ENCODE measurements around the gene PCDH1.
A peak's percentile ranks its signal among the peaks of the same experiment; 100 is the strongest.

The PCDH1 gene

DNA sequence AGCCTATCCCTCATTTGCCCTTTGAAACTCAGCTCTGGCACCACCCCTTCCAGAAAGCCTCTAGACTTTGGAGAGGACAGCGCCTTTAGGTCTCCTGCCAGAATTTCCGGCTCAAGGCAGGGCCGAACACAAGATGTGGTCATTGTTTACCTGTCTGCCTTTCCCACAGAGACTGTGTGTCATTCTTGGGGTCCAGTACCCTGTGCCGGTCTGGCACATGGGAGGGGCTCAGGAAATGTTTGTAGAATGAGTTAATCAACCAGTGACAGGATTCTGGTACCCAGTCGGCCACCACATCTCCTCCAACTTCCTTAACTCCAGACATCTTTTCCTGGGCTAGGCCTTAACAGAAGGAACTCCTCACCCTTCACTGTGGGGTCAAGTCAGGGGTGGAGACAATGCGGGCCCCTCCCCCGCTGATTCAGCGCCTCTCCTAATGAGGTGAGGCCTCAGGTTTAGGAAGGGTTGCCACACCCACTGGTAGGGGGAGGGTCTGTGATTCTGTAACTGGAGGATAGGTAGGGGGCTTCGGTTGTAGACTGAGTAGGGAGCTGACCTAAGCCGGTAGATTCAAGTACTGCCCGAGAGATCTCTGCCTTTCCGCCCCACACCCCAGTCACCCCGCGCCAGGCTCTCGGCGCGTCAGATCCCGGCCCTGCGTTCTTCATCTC is 29.3 kb downstream of the PCDH1 start:
- no peaks in the 10 kb centered on the region for H3K9me2 ChIP-seq (replicated peaks; ENCODE audit: low read depth, low read length)
- H3K79me2 ChIP-seq (ENCODE audit: insufficient read depth, low read length): no peaks in the 10 kb centered on the region
- H3K27me3 ChIP-seq (ENCODE audit: insufficient read depth, low read length, poor library complexity, severe bottlenecking): no peaks in the 10 kb centered on the region
- peak overlapping the region; percentile 89 for H3K4me3 ChIP-seq (ENCODE audit: low read length, poor library complexity, severe bottlenecking)
- TF ChIP-seq, protein P1, sequence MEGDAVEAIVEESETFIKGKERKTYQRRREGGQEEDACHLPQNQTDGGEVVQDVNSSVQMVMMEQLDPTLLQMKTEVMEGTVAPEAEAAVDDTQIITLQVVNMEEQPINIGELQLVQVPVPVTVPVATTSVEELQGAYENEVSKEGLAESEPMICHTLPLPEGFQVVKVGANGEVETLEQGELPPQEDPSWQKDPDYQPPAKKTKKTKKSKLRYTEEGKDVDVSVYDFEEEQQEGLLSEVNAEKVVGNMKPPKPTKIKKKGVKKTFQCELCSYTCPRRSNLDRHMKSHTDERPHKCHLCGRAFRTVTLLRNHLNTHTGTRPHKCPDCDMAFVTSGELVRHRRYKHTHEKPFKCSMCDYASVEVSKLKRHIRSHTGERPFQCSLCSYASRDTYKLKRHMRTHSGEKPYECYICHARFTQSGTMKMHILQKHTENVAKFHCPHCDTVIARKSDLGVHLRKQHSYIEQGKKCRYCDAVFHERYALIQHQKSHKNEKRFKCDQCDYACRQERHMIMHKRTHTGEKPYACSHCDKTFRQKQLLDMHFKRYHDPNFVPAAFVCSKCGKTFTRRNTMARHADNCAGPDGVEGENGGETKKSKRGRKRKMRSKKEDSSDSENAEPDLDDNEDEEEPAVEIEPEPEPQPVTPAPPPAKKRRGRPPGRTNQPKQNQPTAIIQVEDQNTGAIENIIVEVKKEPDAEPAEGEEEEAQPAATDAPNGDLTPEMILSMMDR (conservative IDR thresholded peaks at IDR 0.05; ENCODE audit: low read length): no peak
- no peak for TF ChIP-seq EZH2phosphoT487 (IDR thresholded peaks at IDR 0.05; ENCODE audit: borderline replicate concordance)
- H3K4me2 ChIP-seq (ENCODE audit: low read depth, low read length, poor library complexity, severe bottlenecking): peak overlapping the region; percentile 80
- H4K20me1 ChIP-seq (ENCODE audit: insufficient read depth, low read length, poor library complexity, severe bottlenecking): no peaks in the 10 kb centered on the region
- H2AFZ ChIP-seq (ENCODE audit: low read length): peak overlapping the region; percentile 97
- H3K36me3 ChIP-seq (ENCODE audit: insufficient read depth, low read length): no peaks in the 10 kb centered on the region
- H3K4me1 ChIP-seq (ENCODE audit: insufficient read depth, low read length, poor library complexity, severe bottlenecking): peaks cover 12% of the 10 kb centered on the region
- no peaks in the 10 kb centered on the region for H3K9me3 ChIP-seq (ENCODE audit: insufficient read depth, low read depth, low read length)
- H3F3A ChIP-seq (ENCODE audit: low read depth): no peaks in the 10 kb centered on the region
- H3K9ac ChIP-seq (ENCODE audit: low read depth, low read length, poor library complexity, severe bottlenecking): peak overlapping the region; percentile 89

DNA sequence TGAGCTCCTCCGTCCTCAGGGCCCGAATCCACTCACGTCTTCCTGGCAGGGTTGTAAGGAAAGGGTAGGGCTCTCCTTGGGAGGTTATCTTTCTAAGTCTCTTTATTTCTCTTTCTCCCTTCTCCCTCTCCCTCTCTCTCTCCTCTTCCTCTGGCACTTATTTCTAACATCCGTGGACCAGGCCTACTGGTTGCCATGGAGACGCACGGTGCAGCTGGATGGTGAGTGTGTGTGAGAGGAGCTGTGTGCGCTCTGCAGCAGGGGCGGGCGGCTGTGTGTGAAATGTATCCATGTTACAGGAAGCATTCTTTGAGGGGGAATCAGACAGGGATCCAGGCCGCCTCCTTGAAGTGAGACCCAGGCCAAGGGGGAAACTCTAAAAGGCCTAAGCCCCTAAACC is 32.2 kb downstream of the PCDH1 start:
- Histone ChIP-seq H4K20me1 (ENCODE audit: insufficient read depth, low read length, poor library complexity, severe bottlenecking) (no peaks in the 10 kb centered on the region), H3K9ac (ENCODE audit: low read depth, low read length, poor library complexity, severe bottlenecking) (no peak overlapping the region), H2AFZ (ENCODE audit: low read length) (no peak overlapping the region), H3K4me2 (ENCODE audit: low read depth, low read length, poor library complexity, severe bottlenecking) (no peak overlapping the region), H3K4me1 (ENCODE audit: insufficient read depth, low read length, poor library complexity, severe bottlenecking) (peaks cover 12% of the 10 kb centered on the region), H3K79me2 (ENCODE audit: insufficient read depth, low read length) (no peaks in the 10 kb centered on the region), H3K9me2 (replicated peaks; ENCODE audit: low read depth, low read length) (no peaks in the 10 kb centered on the region), H3K4me3 (ENCODE audit: low read length, poor library complexity, severe bottlenecking) (no peak overlapping the region), H3F3A (ENCODE audit: low read depth) (no peaks in the 10 kb centered on the region), H3K27me3 (ENCODE audit: insufficient read depth, low read length, poor library complexity, severe bottlenecking) (no peaks in the 10 kb centered on the region), H3K9me3 (ENCODE audit: insufficient read depth, low read depth, low read length) (no peaks in the 10 kb centered on the region), H3K36me3 (ENCODE audit: insufficient read depth, low read length) (no peaks in the 10 kb centered on the region)
- TF ChIP-seq, protein P1 (conservative IDR thresholded peaks at IDR 0.05; ENCODE audit: low read length): no peak
- no peak for TF ChIP-seq EZH2phosphoT487 (IDR thresholded peaks at IDR 0.05; ENCODE audit: borderline replicate concordance)

DNA sequence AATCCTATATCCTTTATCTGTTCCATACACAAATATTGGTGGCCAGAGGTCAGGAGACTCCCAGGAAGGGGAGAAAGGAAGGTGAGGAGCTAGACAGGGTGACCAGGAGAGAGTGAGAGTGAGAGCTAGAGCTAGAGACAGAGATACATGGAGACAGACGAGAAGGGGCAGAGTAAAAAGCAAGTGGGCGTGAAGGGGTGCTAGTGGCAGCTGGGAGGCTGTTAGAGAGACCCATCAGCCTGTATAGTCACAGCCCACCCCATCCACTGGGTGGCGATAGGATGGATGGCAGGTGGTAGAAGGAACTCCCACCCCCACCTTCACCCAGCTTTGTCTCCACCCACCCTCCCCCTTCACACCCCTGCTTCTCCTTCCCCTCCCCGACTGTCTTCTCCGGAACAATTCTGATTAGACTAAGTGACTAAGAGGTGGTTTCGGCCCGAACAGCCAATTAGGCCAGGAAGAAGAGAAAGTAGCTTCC is 32.8 kb downstream of the PCDH1 start:
- Histone ChIP-seq H3K79me2 (ENCODE audit: insufficient read depth, low read length) (no peaks in the 10 kb centered on the region), H3K4me2 (ENCODE audit: low read depth, low read length, poor library complexity, severe bottlenecking) (no peak overlapping the region), H3K4me3 (ENCODE audit: low read length, poor library complexity, severe bottlenecking) (no peak overlapping the region), H3K27me3 (ENCODE audit: insufficient read depth, low read length, poor library complexity, severe bottlenecking) (no peaks in the 10 kb centered on the region), H2AFZ (ENCODE audit: low read length) (no peak overlapping the region), H3K9me2 (replicated peaks; ENCODE audit: low read depth, low read length) (no peaks in the 10 kb centered on the region), H3K36me3 (ENCODE audit: insufficient read depth, low read length) (no peaks in the 10 kb centered on the region), H3F3A (ENCODE audit: low read depth) (no peaks in the 10 kb centered on the region), H3K9me3 (ENCODE audit: insufficient read depth, low read depth, low read length) (no peaks in the 10 kb centered on the region), H3K9ac (ENCODE audit: low read depth, low read length, poor library complexity, severe bottlenecking) (no peak overlapping the region), H4K20me1 (ENCODE audit: insufficient read depth, low read length, poor library complexity, severe bottlenecking) (no peaks in the 10 kb centered on the region), H3K4me1 (ENCODE audit: insufficient read depth, low read length, poor library complexity, severe bottlenecking) (peaks cover 12% of the 10 kb centered on the region)
- TF ChIP-seq EZH2phosphoT487 (IDR thresholded peaks at IDR 0.05; ENCODE audit: borderline replicate concordance): no peak
- TF ChIP-seq, protein P1 (conservative IDR thresholded peaks at IDR 0.05; ENCODE audit: low read length): peak; percentile 48
